ENCODE data around the gene CPAMD8.
"Not testable (repeated sequence)": the region's sequence is repeated elsewhere in the genome, so short reads cannot be mapped to it uniquely, and the experiment has no call there.

CPAMD8 gene

DNA sequence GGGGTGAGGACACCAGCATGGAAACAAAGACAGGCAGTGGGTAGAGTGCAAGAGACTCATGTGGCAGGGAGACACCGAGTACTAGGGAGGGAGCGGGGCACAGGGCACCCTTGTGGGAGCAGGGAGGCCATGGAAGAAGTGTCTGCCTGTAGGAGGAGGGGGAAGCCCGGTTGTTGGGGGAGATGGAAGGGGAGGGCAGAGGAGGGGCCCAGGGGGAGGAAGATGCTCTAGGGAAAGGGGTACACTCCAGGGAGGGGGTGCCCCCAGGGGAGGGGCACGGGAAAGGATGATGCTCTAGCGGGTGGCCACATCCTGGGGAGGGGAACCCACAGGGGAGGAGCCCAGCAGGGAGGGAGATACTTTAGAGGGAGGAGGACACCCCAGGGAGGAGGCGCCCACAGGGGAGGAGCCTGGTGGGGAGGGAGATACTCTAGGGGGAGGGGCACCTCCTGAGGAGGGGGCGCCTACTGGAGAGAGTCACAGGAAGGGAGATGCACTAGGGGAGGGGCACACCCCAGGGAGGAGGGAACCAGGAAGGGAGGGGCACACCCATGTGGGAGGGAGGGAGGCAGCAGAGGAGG is 24.9 kb downstream of the CPAMD8 start:
- DNase-seq: no peak

DNA sequence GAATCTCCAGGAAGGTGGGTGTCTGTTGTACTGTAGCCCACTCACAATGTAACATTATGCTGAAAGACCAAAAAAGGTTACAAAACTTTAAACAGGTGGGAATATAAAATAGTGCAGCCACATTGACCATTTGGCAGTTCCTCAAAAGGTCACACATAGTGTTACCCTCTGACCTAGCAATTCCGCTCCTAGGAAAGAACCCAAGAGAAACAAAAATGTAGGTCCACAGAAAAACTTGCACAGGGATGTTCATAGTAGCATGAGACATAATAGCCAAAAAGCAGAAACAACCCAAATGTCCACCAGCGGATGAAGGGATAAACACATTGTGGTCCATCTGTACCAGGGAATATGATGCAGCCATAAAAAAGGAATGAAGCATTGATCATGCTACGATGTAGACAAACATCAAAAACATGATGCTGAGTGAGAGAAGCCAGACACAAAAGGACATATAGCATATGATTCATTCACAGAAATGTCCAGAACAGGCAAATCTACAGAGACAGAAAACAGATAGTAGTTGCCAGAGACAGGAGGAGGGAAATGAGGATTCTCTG is 27.9 kb downstream of the CPAMD8 start:
- DNase-seq: no peak

DNA sequence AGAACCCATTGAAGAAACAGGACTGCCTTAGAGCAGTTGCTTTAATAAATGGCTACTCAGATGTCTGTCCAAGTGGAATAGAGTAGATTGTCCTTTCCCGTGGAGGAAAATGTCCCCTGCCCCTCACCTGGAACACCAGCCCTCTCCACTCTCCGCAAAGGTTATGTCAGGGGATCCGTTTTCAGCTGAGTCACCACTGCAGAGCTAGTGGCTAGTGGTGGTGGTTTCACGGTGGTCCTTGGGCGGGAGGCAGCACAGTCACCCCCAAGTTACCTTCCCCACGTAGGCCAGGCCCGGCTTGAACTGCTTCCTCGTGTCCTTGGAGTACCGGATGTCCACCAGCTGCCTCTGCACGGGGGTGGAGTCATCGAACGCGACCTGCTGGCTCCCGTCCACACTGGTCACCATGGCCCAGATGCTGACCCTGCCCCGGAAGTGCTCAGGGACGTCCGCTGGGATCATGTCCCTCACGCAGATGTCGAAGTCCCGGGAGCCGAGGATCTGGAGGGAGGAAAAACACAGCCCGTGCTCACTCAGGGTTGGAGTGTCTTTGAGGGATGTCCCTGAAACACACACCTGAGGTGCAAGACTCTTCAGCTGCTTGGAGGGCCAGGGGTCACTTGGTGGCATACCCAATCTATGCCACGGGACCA is 29.6 kb downstream of the CPAMD8 start:
- not testable (repeated sequence) for DNase-seq

DNA sequence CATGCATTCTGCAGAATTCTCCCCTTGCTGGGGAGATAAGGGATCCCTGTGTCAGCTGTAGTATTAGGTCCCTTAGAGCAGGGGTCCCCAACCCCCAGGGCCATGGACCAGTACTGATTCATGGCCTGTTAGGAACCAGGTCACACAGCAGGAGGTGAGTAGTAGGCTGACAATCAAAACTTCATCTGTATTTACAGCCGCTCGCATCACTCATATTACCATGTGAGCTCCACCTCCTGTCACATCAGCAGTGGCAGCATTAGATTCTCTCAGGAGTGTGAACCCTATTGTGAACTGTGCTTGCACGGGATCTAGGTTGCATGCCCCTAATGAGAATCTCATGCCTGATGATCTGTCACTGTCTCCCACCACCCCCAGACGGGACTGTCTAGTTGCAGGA is 37.9 kb downstream of the CPAMD8 start:
- no peak for DNase-seq

DNA sequence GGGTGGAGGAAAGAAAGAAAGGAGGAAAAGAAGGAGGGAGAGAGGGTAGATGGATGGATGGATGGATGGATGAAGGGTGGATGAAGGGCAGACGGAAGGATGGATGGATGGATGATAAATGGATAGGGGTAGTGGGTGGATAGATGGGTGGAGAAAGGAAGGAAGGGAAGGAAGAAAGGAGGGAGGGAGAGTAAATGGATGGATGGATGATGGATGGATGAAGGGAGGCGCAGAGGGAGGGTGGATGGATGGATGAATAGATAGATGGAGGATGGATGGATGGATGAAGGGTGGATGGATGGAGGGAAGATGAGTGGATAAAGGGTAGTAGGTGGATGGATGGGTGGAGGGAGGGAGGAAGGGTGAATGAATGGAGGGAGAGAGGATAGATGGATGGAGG is 41.2 kb downstream of the CPAMD8 start:
- no peak for DNase-seq

DNA sequence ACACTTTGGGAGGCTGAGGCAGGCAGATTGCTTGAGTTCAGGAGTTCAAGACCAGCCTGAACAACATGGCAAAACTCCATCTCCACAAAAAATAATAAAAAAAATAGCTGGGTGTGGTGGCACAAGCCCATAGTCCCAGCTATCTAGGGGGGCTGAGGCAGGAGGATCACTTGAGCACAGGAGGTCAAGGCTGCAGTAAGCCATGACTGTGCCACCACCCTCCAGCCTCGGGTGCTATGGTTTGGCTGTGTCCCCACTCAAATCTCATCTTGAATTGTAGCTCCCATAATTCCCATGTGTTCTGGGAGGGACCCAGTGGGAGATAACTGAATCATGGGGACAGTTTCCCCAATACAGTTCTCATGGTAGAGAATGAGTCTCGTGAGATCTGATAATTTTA is 44.0 kb downstream of the CPAMD8 start:
- DNase-seq: not testable (repeated sequence)

DNA sequence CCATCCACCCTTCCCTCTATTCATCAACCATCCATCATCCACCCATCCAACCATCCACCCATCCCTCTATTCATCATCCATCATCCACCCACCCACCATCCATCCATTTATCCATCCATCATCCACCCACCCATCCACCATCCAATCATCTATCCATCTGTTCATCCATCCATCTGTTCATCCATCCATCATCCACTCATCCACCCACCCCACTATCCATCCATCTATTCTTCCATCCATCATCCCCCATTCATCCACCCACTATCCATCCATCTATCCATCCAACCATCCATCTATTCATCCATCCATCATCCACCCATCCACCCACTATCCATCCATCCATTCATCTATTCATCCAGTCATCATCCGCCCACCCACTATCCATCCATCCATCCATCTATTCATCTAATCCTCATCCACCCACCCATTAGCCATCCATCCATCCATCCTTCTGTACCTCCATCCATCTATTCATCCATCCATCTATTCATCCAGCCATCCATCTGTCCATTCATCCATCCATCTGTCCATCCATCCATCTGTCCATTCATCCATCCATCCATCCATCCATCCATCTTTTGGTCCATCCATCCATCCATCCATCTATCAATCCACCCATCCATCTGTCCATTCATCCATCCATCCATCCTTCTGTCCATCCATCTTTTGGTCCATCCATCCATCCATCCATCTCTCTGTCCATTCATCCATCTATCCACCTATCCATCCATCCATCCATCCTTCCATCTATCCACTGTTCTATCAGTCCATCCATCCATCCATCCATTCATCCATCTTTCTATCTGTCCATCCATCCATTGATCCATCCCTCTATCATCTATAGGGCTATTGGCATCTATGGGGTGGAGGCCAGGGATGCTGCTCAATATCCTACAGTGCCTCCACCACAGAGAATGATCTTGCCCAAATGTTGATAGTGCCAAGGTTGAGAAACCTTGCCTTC is 47.5 kb downstream of the CPAMD8 start:
- no peak for DNase-seq

DNA sequence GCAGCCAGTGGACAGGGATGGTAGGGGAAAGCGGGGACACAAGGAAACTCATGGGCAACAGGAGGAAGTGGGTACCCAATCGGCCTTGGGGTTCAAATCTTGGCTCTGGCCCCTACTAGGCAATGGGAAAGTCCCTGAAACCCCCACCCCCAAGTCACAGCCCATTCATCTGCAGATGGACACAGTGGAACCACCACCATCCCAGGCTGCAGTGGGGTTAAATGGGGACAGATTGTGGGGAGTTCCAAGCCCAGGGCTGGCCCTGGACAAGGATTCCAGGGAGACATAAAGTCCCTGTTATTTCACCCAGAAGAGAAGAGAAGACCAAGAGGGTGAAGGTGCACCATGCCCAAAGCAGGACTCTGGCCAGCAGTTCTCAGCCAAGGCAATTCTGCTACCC is 48.5 kb downstream of the CPAMD8 start:
- no peak for DNase-seq

DNA sequence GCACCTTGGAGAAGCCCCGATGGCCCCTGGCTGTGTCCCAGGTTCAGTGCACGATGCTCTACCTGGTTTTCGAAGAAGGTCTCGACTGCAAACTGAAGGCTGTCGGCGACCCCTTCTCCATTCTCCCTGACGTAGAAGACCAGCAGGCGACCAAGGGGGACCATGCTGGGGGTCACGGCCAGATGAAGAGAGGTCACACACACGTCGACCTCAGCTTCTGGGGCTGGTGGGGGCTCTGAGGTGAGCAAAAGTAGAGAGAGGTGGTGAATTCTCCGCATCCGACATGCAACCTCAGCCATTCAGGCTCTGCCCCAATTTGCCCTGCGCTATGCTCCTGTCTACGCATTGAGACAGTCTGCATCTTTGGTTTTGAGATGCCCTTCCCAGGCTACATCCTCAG is 49.3 kb downstream of the CPAMD8 start:
- no peak for DNase-seq

DNA sequence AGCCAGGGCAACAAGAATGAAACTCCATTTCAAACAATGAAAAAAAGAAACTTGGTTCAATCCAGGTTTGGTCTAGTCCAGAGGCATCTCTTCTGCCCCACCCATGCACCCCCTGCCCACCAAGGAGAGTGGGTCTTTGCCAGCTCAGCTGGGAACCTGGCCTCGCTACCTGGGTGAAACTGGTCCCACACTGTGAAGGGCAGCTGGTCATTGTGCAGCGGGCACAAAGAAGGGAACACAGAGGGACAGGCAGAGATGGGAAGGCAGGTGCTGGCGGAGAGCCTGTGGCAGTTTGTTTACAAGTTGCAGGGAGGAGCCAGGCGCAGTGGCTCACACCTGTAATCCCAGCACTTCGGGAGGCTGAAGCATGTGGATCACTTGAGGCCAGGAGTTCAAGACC is 50.2 kb downstream of the CPAMD8 start:
- DNase-seq: no peak

DNA sequence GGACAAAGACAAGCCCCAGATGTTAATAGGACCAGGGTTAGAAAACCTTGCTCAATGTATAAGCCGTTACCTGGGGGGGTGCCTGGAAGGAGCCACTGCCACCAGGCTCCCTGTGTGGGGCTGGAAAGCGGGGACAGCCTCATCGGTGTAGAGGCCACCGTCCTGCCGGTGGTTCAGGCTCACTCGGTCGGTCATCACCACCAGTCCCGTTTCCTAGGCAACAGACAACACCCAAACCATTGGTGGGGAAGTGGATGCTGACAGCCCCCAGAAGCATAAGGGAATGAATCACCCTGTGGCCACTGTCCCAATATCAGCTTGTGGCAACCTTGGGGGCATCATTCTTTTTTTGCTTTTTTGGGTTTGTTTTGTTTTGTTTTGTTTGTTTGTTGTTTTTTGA is 55.8 kb downstream of the CPAMD8 start:
- no peak for DNase-seq

DNA sequence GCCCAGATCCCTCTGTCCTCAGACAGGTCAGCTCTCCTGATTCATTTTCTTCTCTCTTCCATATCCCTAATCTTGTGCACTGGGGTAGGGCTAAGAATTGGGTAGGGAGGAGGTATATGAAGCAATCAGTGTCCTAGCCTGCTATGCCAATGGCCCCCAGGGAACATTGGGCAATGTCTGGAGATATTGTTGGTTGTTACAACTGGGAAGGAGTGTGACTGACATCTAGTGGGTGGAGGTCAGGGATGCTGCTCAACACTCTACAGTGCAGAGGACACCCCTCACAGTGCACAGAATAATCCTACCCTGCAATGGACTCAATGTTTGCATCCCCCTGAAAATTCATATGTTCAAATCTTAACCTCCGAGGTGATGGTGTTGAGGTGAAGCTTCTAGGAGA is 57.5 kb downstream of the CPAMD8 start:
- no peak for DNase-seq

DNA sequence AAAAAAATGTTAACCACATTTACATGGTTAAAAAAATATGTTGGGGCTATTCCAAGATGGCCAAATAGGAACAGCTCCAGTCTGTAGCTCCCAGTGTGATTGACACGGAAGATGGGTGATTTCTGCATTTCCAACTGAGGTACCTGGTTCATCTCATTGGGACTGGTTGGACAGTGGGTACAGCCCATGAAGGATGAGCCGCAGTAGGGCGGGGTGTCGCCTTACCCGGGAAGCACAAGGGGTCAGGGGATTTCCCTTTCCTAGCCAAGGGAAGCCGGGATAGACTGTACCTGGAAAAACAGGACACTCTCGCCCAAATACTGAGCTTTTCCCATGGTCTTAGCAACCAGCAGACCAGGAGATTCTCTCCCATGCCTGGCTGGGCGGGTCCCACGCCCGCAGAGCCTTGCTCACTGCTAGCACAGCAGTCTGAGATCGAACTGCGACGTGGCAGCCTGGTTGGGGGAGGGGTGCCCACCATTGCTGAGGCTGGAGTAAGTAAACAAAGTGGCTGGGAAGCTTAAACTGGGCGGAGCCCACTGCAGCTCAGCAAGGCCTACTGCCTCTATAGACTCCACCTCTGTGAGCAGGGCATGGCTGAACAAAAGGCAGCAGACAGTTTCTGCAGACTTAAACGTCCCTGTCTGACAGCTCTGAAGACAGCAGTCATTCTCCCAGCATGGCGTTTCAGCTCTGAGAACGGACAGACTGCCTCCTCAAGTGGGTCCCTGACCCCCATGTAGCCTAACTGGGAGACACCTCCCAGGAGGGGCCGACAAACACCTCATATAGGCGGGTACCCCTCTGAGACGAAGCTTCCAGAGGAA is 65.4 kb downstream of the CPAMD8 start:
- DNase-seq: not testable (repeated sequence)

DNA sequence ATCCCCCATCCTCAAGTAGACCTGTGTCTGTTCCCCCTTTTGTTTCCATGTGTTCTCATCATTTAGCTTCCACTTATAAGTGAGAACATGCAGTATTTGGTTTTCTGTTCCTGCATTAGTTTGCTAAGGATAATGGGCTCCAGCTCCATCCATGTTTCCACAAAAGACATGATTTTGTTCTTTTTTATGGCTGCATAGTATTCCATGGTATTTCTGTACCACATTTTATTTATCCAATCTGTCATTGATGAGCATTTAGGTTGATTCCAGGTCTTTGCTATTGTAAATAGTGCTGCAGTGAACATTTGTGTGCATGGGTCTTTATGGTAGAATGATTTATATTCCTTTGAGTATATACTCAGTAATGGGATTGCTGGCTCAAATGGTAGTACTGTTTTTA is 68.3 kb downstream of the CPAMD8 start:
- not testable (repeated sequence) for DNase-seq

DNA sequence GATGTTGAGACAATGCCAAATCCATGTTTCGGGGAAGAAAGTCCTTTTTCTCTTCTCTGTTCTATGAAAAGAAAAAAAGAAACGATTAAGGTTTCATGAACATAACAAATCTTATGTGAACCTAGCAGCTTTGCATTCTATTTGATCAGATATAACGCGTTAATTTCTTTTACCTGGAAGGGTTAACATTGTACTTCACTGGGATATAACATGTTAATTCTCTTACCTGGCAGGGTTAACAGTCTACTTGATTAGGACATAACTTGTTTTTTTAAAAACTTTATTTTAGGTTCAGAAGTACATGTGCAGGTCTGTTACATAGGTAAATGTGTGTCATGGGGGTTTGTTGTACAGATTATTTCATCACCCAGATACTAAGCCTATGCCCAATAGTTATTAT is 68.8 kb downstream of the CPAMD8 start:
- no peak for DNase-seq

DNA sequence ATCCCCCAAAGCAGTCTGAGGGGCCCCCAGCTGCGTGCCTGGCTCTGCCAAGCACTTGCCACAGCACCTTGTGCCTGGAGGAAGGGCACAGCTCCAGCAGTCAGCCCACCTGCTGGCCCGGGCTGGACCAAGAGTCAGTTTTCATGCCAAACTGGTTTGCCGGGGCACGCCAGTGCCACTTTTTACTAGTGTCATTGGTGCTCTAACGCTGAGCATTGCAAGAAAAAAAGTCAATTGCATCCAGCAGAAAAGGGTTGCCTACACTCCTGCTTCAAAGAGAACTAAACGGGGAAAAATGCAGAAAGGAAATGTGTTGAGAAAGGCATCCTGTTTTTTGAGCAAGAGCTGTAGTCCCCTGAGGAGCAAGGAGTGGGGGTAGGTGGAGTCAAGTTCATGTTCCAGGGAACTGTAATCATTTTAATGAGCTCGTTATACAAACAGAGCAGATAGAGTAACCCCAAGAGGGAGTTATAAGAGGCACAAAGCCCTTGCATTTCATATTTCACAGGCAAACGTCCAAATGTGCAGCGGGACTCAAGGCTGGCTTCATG is 69.4 kb downstream of the CPAMD8 start:
- DNase-seq: no peak

DNA sequence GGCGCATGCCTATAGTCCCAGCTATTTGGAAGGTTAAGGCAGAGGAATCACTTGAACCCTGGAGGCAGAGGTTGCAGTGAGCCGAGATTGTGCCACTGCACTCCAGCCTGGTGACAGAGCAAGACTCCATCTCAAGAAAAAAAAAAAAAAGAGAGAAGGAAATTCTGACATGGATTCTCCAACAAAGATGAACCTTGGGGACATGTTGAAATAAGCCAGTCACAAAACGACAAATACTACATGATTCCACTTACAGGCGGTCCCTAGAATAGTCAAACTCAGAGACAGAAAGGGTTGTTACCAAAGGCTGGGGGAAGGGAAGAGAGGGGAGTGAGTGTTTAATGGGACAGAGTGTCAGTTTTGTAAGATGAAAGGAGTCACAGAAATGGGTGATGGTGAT is 71.4 kb downstream of the CPAMD8 start:
- no peak for DNase-seq

DNA sequence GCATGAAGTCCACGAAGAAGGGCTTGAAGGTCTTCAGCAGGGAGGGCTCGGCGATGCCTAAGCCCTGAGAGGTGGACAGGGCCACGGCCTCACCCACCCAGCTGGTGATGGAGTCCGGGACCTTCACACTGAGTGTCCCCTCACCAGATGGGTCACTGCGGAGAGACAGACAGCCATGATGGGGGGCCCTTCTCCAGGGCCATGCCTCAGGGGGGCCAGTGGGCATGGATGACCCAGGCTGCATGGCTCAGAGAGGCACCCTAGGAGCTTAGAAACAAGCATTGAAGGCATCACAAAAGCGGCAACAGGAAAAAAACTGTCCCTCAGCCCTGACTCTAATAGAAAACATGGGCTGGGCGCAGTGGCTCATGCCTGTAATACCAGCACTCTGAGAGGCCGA is 74.6 kb downstream of the CPAMD8 start:
- no peak for DNase-seq

DNA sequence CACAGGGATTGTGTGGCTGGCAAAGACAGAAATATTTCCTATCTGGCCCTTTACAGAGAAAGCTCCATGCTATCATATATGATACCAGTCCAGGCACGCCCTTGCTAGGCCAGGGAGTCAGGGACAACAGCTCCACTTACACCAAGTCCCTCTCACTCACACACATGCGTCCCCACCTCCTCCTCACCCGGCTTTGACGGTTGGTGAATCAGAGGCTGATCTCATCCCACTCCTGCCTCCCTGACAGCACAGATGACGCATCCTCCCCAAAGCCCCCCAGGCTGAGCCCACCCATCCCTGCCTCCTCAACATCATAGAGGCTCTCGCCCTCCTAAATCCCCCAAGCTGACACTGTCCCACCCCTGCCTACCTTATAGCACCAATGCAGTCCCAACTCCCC is 75.1 kb downstream of the CPAMD8 start:
- DNase-seq: no peak

DNA sequence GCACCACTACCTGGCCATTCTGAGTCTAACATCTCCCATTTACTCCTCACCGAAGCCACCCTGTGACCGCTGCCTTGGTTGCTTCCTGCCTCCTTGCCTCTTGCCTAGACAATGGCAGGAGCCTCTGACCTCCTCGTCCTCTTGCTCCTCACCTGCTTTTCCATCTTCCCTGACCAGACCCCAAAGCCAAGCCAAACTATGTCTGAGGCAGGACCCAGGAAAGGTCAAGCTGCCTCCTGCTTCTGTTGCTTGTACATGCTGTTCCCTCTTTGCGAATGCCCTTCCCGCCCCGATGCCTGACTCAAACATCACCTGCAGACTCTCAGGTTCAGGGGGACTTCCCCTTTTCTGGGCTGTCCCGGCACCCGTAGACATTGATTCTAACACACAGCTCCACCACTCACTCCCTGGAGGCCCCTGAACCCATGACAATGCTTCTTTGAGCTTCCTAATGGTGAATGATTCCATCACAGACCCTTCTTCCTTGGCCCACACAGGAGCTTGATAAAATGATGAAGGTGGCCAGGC is 77.0 kb downstream of the CPAMD8 start:
- DNase-seq: no peak

Data from anterior cingulate cortex (tissue), 58 donors.